ENCODE measurements around the gene NCKIPSD. TPM values are rescaled to one million over a fixed set of nuclear protein-coding genes. Genes with fewer than 3 reads are reported as not detected.
A peak's percentile ranks its signal among the peaks of the same experiment; 100 is the strongest.

Gene NCKIPSD
- total RNA-seq, 1 donor from 2014 or later, result 45.5 TPM

- no peak for TF ChIP-seq CTCF (conservative IDR thresholded peaks at IDR 0.05; ENCODE audit: low read depth, low read length)
- DNase-seq (ENCODE audit: low read depth), result no peak
- peak overlapping the region; percentile 90 for H3K4me3 ChIP-seq (ENCODE audit: low read depth, low read length)
These were observed 49.5 kb downstream of the NCKIPSD start for GRCh38 chr3:48636149-48636655.

- peak; percentile 47 for DNase-seq (ENCODE audit: low read depth)
- H3K4me3 ChIP-seq (ENCODE audit: low read depth, low read length), result peak within 1 kb of the TSS; percentile 90
- TF ChIP-seq CTCF (conservative IDR thresholded peaks at IDR 0.05; ENCODE audit: low read depth, low read length), result peak; percentile 74
These were observed 50.3 kb downstream of the NCKIPSD start, which contains the start of gene SLC26A6 for GRCh38 chr3:48635222-48636021. Gene SLC26A6 (minus strand): TSS chr3:48635461. CDS start chr3:48635393, 68 bp downstream.

- H3K4me3 ChIP-seq (ENCODE audit: low read depth, low read length), result peak overlapping the region; percentile 90
- no peak for DNase-seq (ENCODE audit: low read depth)
- no peak for TF ChIP-seq CTCF (conservative IDR thresholded peaks at IDR 0.05; ENCODE audit: low read depth, low read length)
These were observed 51.0 kb downstream of the NCKIPSD start for GRCh38 chr3:48634661-48635221.

GRCh38 chr3:48633743-48634142, 52.0 kb downstream of the NCKIPSD start:
- no peak for TF ChIP-seq CTCF (conservative IDR thresholded peaks at IDR 0.05; ENCODE audit: low read depth, low read length)
- H3K4me3 ChIP-seq (ENCODE audit: low read depth, low read length), result peak overlapping the region; percentile 90
- no peak for DNase-seq (ENCODE audit: low read depth)

- no peak for TF ChIP-seq CTCF (conservative IDR thresholded peaks at IDR 0.05; ENCODE audit: low read depth, low read length)
- no peak for DNase-seq (ENCODE audit: low read depth)
- no peak overlapping the region for H3K4me3 ChIP-seq (ENCODE audit: low read depth, low read length)
These were observed 52.5 kb downstream of the NCKIPSD start for GRCh38 chr3:48633256-48633655.

- no peak for TF ChIP-seq CTCF (conservative IDR thresholded peaks at IDR 0.05; ENCODE audit: low read depth, low read length)
- H3K4me3 ChIP-seq (ENCODE audit: low read depth, low read length), result no peak overlapping the region
- no peak for DNase-seq (ENCODE audit: low read depth)
These were observed 53.9 kb downstream of the NCKIPSD start for GRCh38 chr3:48631516-48632448.

All from epithelial cell of proximal tubule (primary cell).